Neutrophil (primary cell): ENCODE measurements around the gene PRKCH.

ENCODE experiments used
- H3K27ac ChIP-seq: fragments of 200-600 bp; sonication (generic); 2 replicates; pipeline ENCODE4 v1.5.1; 2016; ENCODE audit warnings: mild to moderate bottlenecking, moderate library complexity
- H3K27me3 ChIP-seq: fragments of 200-600 bp; sonication (generic); 2 replicates; pipeline ENCODE4 v1.6.0; 2016; ENCODE audit warnings: mild to moderate bottlenecking
- H3K36me3 ChIP-seq: fragments of 200-600 bp; sonication (generic); 2 replicates; pipeline ENCODE4 v1.5.1; 2017
- H3K4me1 ChIP-seq, 2 experiments: fragments of 200-600 bp in 1 of 2; sonication (generic) in 1 of 2; 1 replicate in 1 of 2; 2 replicates in 1 of 2; pipeline versions ENCODE4 v1.5.1 to v1.6.1; 2013 to 2016; ENCODE audit warnings: low read depth in 1 of 2, low read length in 1 of 2, mild to moderate bottlenecking in 1 of 2, moderate library complexity in 1 of 2; ENCODE audit not compliant: control insufficient read depth in 1 of 2, insufficient read depth in 1 of 2
- H3K4me3 ChIP-seq, 2 experiments: fragments of 200-600 bp in 1 of 2; sonication (generic) in 1 of 2; 1 replicate in 1 of 2; 2 replicates in 1 of 2; pipeline ENCODE4 v1.5.1; 2013 to 2016; ENCODE audit warnings: low read depth in 1 of 2, low read length in 1 of 2, mild to moderate bottlenecking in 1 of 2, moderate library complexity in 1 of 2
- H3K9me3 ChIP-seq: fragments of 200-600 bp; sonication (generic); 2 replicates; pipeline ENCODE4 v1.5.1; 2016
- CTCF ChIP-seq: fragments of 200-600 bp; sonication (generic); IDR thresholded peaks from 2 replicates; pipeline ENCODE4 v1.5.1; 2016; ENCODE audit warnings: antibody characterized with exemption

PRKCH gene

DNA sequence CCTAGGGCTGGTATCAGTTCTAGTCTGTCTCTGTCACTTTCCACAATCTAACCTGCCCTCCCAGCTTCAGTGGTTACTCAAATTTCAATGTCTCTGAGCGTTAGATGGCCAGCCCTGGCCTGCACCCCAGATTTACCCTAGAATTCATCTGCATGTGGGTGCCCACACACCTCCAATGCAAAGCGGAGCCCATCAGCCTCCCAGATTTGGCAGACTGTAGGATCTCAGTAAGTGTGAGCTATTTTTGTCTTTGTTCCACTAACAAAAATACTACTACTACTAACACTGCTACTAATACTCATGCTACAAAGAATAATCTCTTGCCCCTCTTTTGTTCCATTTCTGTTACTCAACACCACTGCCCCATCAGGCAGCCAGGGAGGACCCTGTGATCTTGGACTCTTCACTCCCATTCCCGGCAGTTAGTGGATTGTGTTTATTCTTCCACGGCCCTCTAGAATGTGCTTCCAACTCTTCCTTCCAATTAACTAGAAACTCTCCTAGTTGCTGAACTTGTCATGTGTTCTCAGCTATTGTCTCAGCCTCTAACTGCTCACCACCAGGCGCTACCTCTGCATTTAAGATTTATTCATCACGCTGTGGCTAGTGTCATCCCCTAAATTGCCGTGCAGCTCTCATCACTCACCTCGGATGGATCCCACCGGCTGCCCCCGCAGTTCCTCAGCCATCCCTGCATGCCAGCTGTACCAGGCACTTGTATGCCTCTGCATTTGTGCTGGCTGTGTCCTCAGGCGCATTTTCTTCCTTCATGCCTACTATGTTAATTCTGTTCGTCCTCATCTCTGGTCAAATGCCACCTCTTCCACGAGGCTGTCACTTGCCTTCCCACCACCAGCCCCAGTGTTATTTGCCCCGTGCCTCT lies 223.3 kb downstream of the PRKCH start:
- no peak overlapping the region for H3K4me3 ChIP-seq
- no peaks in the 10 kb centered on the region for H3K9me3 ChIP-seq
- H3K4me1 ChIP-seq: no peaks in the 10 kb centered on the region
- H3K27ac ChIP-seq: no peak overlapping the region
- H3K36me3 ChIP-seq: no peaks in the 10 kb centered on the region
- no peak for TF ChIP-seq CTCF
- H3K27me3 ChIP-seq: no peaks in the 10 kb centered on the region

DNA sequence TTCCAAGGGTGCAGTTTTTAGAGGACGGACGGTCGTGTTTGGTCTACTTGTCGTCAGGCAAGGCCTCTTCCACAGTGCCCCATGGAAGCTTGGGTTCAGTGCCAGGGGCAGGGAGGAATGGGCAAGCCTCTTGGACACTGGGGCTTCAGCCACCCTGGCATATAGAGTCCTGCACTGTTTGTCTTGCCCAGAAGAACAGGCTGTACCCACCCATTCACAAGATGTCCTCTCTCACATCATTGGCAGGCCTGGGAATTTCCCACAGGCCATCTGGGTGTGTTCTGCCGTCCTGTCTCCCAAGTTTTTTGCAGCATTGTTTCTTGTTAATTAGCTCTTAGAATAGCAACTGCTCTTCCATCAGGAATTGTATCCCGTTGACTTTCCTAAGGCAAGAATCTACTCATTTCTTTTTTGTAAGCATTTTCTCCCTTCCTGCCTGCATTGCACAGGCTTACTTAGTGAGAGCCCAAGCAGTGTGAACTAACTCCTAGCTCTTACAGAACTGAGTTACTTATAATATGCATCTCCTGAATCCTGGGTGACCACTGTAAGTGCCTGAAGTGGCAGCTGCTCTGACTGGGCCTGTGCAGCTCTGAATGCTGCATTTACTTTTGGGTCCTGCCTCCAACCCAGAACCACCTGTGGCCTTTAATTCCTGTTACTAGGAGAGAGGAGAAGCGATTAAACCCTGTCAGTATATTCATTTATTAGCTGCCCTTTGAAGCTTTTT lies 224.5 kb downstream of the PRKCH start:
- H3K27ac ChIP-seq: no peak overlapping the region
- no peaks in the 10 kb centered on the region for H3K36me3 ChIP-seq
- H3K27me3 ChIP-seq: no peaks in the 10 kb centered on the region
- no peaks in the 10 kb centered on the region for H3K9me3 ChIP-seq
- H3K4me3 ChIP-seq: no peak overlapping the region
- no peaks in the 10 kb centered on the region for H3K4me1 ChIP-seq
- TF ChIP-seq CTCF: no peak

DNA sequence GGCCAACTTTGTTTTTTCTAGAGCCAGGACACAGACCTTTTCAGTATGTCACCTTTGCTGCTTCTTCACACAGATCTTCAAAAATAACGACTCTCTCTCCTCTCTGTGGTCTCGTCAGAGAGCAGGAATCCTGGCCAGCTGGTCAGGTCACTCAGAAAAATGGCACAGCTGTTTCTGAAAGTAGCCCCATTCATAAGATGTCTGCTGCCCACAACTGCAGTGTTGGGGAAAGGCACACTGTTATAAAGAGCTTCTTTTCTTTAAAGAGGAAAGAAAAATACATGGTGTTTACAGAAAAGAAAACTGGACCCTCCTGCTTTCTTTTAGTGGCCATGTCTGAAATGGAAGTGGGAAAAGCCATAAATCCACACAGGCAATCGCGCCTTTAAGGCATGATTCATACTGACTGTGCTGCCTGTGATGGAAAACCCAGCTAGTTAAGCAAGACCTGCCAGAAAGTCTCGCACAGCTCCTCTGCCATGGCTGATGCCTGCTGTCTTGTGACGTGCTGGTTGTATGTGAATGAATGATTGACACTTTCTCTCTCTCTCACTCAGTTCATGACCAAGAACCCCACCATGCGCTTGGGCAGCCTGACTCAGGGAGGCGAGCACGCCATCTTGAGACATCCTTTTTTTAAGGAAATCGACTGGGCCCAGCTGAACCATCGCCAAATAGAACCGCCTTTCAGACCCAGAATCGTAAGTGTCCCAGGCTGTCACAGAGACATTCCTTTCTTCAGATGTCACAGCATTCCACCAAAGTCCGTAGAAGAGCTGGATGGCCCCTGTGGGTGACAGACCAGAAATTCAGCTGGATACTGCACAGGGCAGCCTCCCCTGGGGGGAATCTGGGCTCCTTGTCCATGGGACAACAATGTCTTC lies 226.0 kb downstream of the PRKCH start:
- H3K27me3 ChIP-seq: no peaks in the 10 kb centered on the region
- peaks cover 10 to 11% of the 10 kb centered on the region in 2 experiments for H3K4me1 ChIP-seq
- TF ChIP-seq CTCF: no peak
- no peaks in the 10 kb centered on the region for H3K36me3 ChIP-seq
- no peaks in the 10 kb centered on the region for H3K9me3 ChIP-seq
- no peak overlapping the region for H3K4me3 ChIP-seq
- H3K27ac ChIP-seq: no peak overlapping the region

GRCh38 chr14:61549425-61549824 lies 228.0 kb downstream of the PRKCH start:
- Histone ChIP-seq H3K4me1 (peaks cover 30 to 31% of the 10 kb centered on the region in 2 experiments), H3K4me3 (no peak overlapping the region), H3K9me3 (no peaks in the 10 kb centered on the region), H3K27me3 (no peaks in the 10 kb centered on the region), H3K36me3 (no peaks in the 10 kb centered on the region), H3K27ac (no peak overlapping the region)
- no peak for TF ChIP-seq CTCF

DNA sequence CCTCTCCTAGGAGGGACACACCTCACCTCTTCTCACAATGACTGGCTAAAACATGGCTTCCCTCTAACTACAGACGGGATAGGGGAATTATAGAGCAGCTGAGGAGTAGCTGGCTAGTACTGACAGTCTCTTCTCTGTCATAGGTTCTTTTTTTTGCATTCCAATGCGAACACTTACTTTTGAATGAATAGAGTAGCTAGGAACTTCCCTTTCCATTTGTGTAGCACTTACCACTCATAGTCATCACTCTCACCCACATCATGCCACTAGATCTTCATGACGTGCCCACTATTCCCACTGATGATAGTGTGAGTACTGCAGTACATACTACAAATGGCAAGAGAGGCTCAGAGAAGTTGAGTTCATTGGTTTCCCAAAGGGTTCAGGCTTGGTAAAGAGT lies 230.0 kb downstream of the PRKCH start:
- no peak for TF ChIP-seq CTCF
- no peaks in the 10 kb centered on the region for H3K36me3 ChIP-seq
- H3K27me3 ChIP-seq: no peaks in the 10 kb centered on the region
- no peaks in the 10 kb centered on the region for H3K9me3 ChIP-seq
- peak overlapping the region; percentile 98 for H3K27ac ChIP-seq
- no peak overlapping the region for H3K4me3 ChIP-seq
- H3K4me1 ChIP-seq: peaks cover 30 to 33% of the 10 kb centered on the region in 2 experiments
